IPS DF 4.7 (cell line): ENCODE measurements around the gene TMEM250.

Experiments used
- DNase-seq: peaks from one replicate; pipeline ENCODE4 v3.0.0-alpha.2; 2013; ENCODE audit warnings: low spot score; ENCODE audit errors: extremely low read depth

Gene TMEM250

GRCh38 chr9:136133191-136133958, 14.7 kb upstream of the TMEM250 start:
- no peak for DNase-seq

GRCh38 chr9:136132512-136133050, 13.9 kb upstream of the TMEM250 start:
- no peak for DNase-seq

GRCh38 chr9:136131629-136132511, 13.2 kb upstream of the TMEM250 start:
- no peak for DNase-seq

- DNase-seq = no peak
These were observed 10.5 kb upstream of the TMEM250 start for GRCh38 chr9:136129176-136129575.

GRCh38 chr9:136128436-136128835, 9.8 kb upstream of the TMEM250 start:
- no peak for DNase-seq

- no peak for DNase-seq
These were observed 8.6 kb upstream of the TMEM250 start for GRCh38 chr9:136127313-136127712.

- no peak for DNase-seq
These were observed 6.5 kb upstream of the TMEM250 start for GRCh38 chr9:136124976-136125692.

- DNase-seq = no peak
These were observed 4.0 kb upstream of the TMEM250 start for GRCh38 chr9:136122425-136123383.

- DNase-seq = no peak
These were observed 3.1 kb upstream of the TMEM250 start for GRCh38 chr9:136121801-136122200.

- DNase-seq = no peak
These were observed 1.8 kb upstream of the TMEM250 start for GRCh38 chr9:136120438-136120844.

- no peak for DNase-seq
These were observed 1.3 kb upstream of the TMEM250 start for GRCh38 chr9:136119883-136120393.

GRCh38 chr9:136119061-136119882, 597 bp upstream of the TMEM250 start:
- no peak for DNase-seq

- DNase-seq = no peak
These were observed 757 bp downstream of the TMEM250 start for GRCh38 chr9:136117916-136118319.

- no peak for DNase-seq
These were observed 1.3 kb downstream of the TMEM250 start for GRCh38 chr9:136117291-136117915.

GRCh38 chr9:136116360-136117098, 2.1 kb downstream of the TMEM250 start:
- DNase-seq = no peak

- no peak for DNase-seq
These were observed 2.9 kb downstream of the TMEM250 start for GRCh38 chr9:136115641-136116359.

- no peak for DNase-seq
These were observed 3.5 kb downstream of the TMEM250 start for GRCh38 chr9:136115206-136115605.
